CD4-positive, alpha-beta T cell (primary cell): Measurements from ENCODE around the gene TMPRSS11B. TPM values are rescaled to one million over a fixed set of nuclear protein-coding genes. Genes with fewer than 3 reads are reported as not detected.

Source experiments
- ATAC-seq: fragments of 200-7000 bp; cut with Tn5 transposase; one replicate; pipeline ENCODE4 v1.10.0; 2022; ENCODE audit warnings: mild to moderate bottlenecking; ENCODE audit not compliant: poor library complexity
- CTCF ChIA-PET: fragments of 350-600 bp; sonication (Branson Sonifier 250); formaldehyde crosslinking; loops from one replicate; lab custom pipeline; 2021; ENCODE audit warnings: antibody characterized with exemption, inconsistent platforms; lab: Charles Lee
- POLR2A ChIA-PET: fragments of 350-600 bp; sonication (Branson Sonifier 250); formaldehyde crosslinking; loops from one replicate; lab custom pipeline; 2021; ENCODE audit warnings: antibody characterized with exemption, inconsistent platforms; lab: Charles Lee
- DNase-seq, 14 experiments: peaks; one replicate each; pipeline ENCODE4 v3.0.0-alpha.2; 2013 to 2020; ENCODE audit warnings: mixed read lengths in 2 of 14
- H3K27ac ChIP-seq, 2 donors: one replicate each; pipeline versions ENCODE4 v1.5.1 to v1.7.0; 2013; ENCODE audit warnings: low read length in 2 of 2, low read depth in 1 of 2, mild to moderate bottlenecking in 1 of 2
- H3K27me3 ChIP-seq, 2 experiments: 1 replicate in 1 of 2; 2 replicates in 1 of 2; pipeline versions ENCODE4 v1.6.1 to v1.7.0; 2013; ENCODE audit warnings: low read length in 2 of 2, control low read depth in 1 of 2, mild to moderate bottlenecking in 1 of 2, moderate library complexity in 1 of 2; ENCODE audit not compliant: insufficient read depth in 2 of 2, control insufficient read depth in 1 of 2
- H3K36me3 ChIP-seq: one replicate; pipeline ENCODE4 v1.6.1; 2013; ENCODE audit warnings: low read length, control low read depth; ENCODE audit not compliant: insufficient read depth
- H3K4me1 ChIP-seq: one replicate; pipeline ENCODE4 v1.6.1; 2013; ENCODE audit warnings: low read length, control low read depth; ENCODE audit not compliant: insufficient read depth
- H3K4me3 ChIP-seq: one replicate; pipeline ENCODE4 v1.5.1; 2013; ENCODE audit warnings: mild to moderate bottlenecking, low read length, moderate library complexity
- H3K9me3 ChIP-seq, 2 experiments: 1 replicate in 1 of 2; 2 replicates in 1 of 2; pipeline versions ENCODE4 v1.6.1 to v1.7.0; 2013; ENCODE audit warnings: low read length in 2 of 2, mild to moderate bottlenecking in 2 of 2, control low read depth in 1 of 2, moderate library complexity in 1 of 2; ENCODE audit not compliant: control insufficient read depth in 1 of 2, insufficient read depth in 1 of 2
- H3K27ac Mint-ChIP-seq: one replicate; pipeline ENCODE4 v1.8.0; 2020; ENCODE audit warnings: mixed read lengths
- H3K27me3 Mint-ChIP-seq: one replicate; pipeline ENCODE4 v1.8.0; 2021; ENCODE audit warnings: mixed read lengths
- H3K36me3 Mint-ChIP-seq: one replicate; pipeline ENCODE4 v1.8.0; 2021; ENCODE audit warnings: low read depth, mixed read lengths
- H3K4me1 Mint-ChIP-seq: one replicate; pipeline ENCODE4 v1.8.0; 2021; ENCODE audit warnings: low read depth, mixed read lengths
- H3K4me3 Mint-ChIP-seq: one replicate; pipeline ENCODE4 v1.8.0; 2020; ENCODE audit warnings: mild to moderate bottlenecking, mixed read lengths
- H3K9me3 Mint-ChIP-seq: one replicate; pipeline ENCODE4 v1.8.0; 2020; ENCODE audit warnings: mixed read lengths
- CTCF ChIP-seq: fragments of 200-600 bp; IDR thresholded peaks from one replicate; pipeline ENCODE4 v1.8.0; 2022; ENCODE audit warnings: antibody characterized with exemption, mild to moderate bottlenecking
- intact Hi-C, 2 experiments: fragments of 100-400 bp; cut with DNase I in 1 of 2; cut with micrococcal nuclease in 1 of 2; formaldehyde crosslinking; loops; one replicate each; pipeline versions ENCODE4 v1.15.1 to v1.9.0; 2023 to 2025; cut with DNase I, micrococcal nuclease
- total RNA-seq, 174 experiments: library from RNA in 2 of 174; stranded (reverse) in 2 of 174; gene quantifications; one replicate each; pipeline ENCODE4 v1.2.3 and lab custom pipeline; 2021 to 2026

Gene TMPRSS11B
- total RNA-seq, 2 experiments from 2014 or later: not detected

GRCh38 chr4:68272380-68272779 is 26.9 kb upstream of the TMPRSS11B start:
- intact Hi-C loops: loop anchor here (1.0 to 5.0 kb wide), 3 partner anchors 104 to 1610 kb away; no protein-coding TSS in a partner anchor

GRCh38 chr4:68271851-68272357 is 26.4 kb upstream of the TMPRSS11B start:
- Histone ChIP-seq H3K4me3 (no peak overlapping the region), H3K36me3 (no peaks in the 10 kb centered on the region), H3K4me1 (no peaks in the 10 kb centered on the region), H3K27me3 (peaks cover 0 to 4% of the 10 kb centered on the region in 2 experiments), H3K9me3 (no peaks in the 10 kb centered on the region), H3K27ac (no peak overlapping the region)
- ChIA-PET CTCF (interaction anchor here (0.7 to 2.4 kb wide), 4 partner anchors 8 to 104 kb away, joined by 3 to 12 read pairs (median 4); no protein-coding TSS in a partner anchor), POLR2A (interaction anchor here (0.9 kb wide), 1 partner anchor 104 kb away, joined by 6 read pairs; no protein-coding TSS in a partner anchor)
- H3K4me1 Mint-ChIP-seq: peaks cover 3% of the 10 kb centered on the region
- no peaks in the 10 kb centered on the region for H3K9me3 Mint-ChIP-seq
- H3K27ac Mint-ChIP-seq: no peak overlapping the region
- H3K27me3 Mint-ChIP-seq: peaks cover 17% of the 10 kb centered on the region
- peak; percentile 85 for TF ChIP-seq CTCF
- DNase-seq: peak in 3 of 14 experiments; percentile 55 to 61 (median 56)
- ATAC-seq: peak; percentile 56
- H3K36me3 Mint-ChIP-seq: no peaks in the 10 kb centered on the region
- intact Hi-C loops: loop anchor here (1.0 to 5.0 kb wide), 3 partner anchors 104 to 1610 kb away; no protein-coding TSS in a partner anchor
- peak overlapping the region; percentile 31 for H3K4me3 Mint-ChIP-seq

More at GRCh38 chr4:68272380-68272779, 26.9 kb upstream of the TMPRSS11B start:
- ATAC-seq: no peak
- DNase-seq: peak in 1 of 14 experiments; percentile 1
- no peak overlapping the region for H3K27ac ChIP-seq
- Mint-ChIP-seq H3K27ac (no peak overlapping the region), H3K9me3 (no peaks in the 10 kb centered on the region), H3K27me3 (peaks cover 17% of the 10 kb centered on the region), H3K4me3 (no peak overlapping the region), H3K36me3 (no peaks in the 10 kb centered on the region), H3K4me1 (peaks cover 3% of the 10 kb centered on the region)
- H3K36me3 ChIP-seq: no peaks in the 10 kb centered on the region
- ChIA-PET CTCF (interaction anchor here (1.2 to 2.4 kb wide), 3 partner anchors 86 to 104 kb away, joined by 3 to 12 read pairs (median 4); no protein-coding TSS in a partner anchor), POLR2A (interaction anchor here (0.9 kb wide), 1 partner anchor 103 kb away, joined by 6 read pairs; no protein-coding TSS in a partner anchor)
- H3K27me3 ChIP-seq: peaks cover 0 to 4% of the 10 kb centered on the region in 2 experiments
- H3K4me1 ChIP-seq: no peaks in the 10 kb centered on the region
- no peak for TF ChIP-seq CTCF
- H3K4me3 ChIP-seq: no peak overlapping the region
- no peaks in the 10 kb centered on the region for H3K9me3 ChIP-seq

- no peak overlapping the region for H3K4me3 Mint-ChIP-seq
- Histone ChIP-seq H3K4me3 (no peak overlapping the region), H3K9me3 (no peaks in the 10 kb centered on the region), H3K4me1 (no peaks in the 10 kb centered on the region), H3K36me3 (no peaks in the 10 kb centered on the region), H3K27ac (no peak overlapping the region), H3K27me3 (peaks cover 0 to 4% of the 10 kb centered on the region in 2 experiments)
- ATAC-seq: no peak
- no peaks in the 10 kb centered on the region for H3K9me3 Mint-ChIP-seq
- intact Hi-C loops: no loop called here
- TF ChIP-seq CTCF: no peak
- ChIA-PET POLR2A (no interaction called here), CTCF (no interaction called here)
- H3K27me3 Mint-ChIP-seq: peaks cover 5% of the 10 kb centered on the region
- no peak overlapping the region for H3K27ac Mint-ChIP-seq
- no peak for DNase-seq
- peaks cover 3% of the 10 kb centered on the region for H3K4me1 Mint-ChIP-seq
- no peaks in the 10 kb centered on the region for H3K36me3 Mint-ChIP-seq
Observed at GRCh38 chr4:68267433-68267944, 22.0 kb upstream of the TMPRSS11B start.
